ENCODE results near the gene NBPF20. TPM values are rescaled to one million over a fixed set of nuclear protein-coding genes. Genes with fewer than 3 reads are reported as not detected.
A peak's percentile ranks its signal among the peaks of the same experiment; 100 is the strongest.
"Not testable (repeated sequence)": the region's sequence is repeated elsewhere in the genome, so short reads cannot be mapped to it uniquely, and the experiment has no call there.

The NBPF20 gene
- total and polyA plus RNA-seq, 2 of the 8 experiments (the other 6 are each of a cell fraction or from before 2014, with no cell fraction given), result 0.37 to 0.42 TPM

DNA sequence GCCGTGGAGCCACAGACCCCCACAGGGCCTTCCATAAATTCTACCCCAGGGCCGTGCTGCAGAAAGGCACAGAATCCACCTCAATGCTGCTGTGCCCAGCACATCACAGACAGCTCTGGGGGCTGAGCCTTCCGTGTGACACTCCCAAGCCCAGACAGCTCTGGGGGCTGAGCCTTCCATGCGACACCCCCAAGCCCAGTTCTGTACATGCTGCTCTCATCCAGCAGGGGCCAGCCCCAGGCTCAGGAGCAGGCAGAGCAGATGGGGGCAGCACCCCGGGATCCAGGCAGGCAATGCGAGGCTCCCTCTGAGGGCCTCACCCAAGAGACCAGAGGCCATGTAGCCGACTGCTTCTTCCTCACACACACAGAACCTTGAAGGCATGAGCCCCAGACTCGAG, 27.1 kb upstream of the NBPF20 start:
- H2BK20ac ChIP-seq (ENCODE audit: low read length); H2BK12ac ChIP-seq (ENCODE audit: low read depth, low read length); H3K4me3 ChIP-seq (ENCODE audit: extremely low read depth in 1 of 4, insufficient read depth in 2 of 4, low read depth in 3 of 4, low read length in 4 of 4); DNase-seq (ENCODE audit: low read depth in 1 of 2, low spot score in 2 of 2); H3K79me2 ChIP-seq (ENCODE audit: control insufficient read depth in 1 of 2, insufficient read depth in 2 of 2, low read length in 2 of 2); H3K4me1 ChIP-seq (replicated peaks in 1 of 4; ENCODE audit: control insufficient read depth in 3 of 4, insufficient read depth in 4 of 4, low read length in 3 of 4); H3K23me2 ChIP-seq (ENCODE audit: low read depth, low read length); H3K14ac ChIP-seq (ENCODE audit: insufficient read length); H3K18ac ChIP-seq (ENCODE audit: extremely low read depth, low read length); H2AK5ac ChIP-seq (ENCODE audit: low read depth, low read length); H4K20me1 ChIP-seq (replicated peaks in 1 of 2; ENCODE audit: control insufficient read depth in 1 of 2, insufficient read depth in 2 of 2, low read length in 2 of 2); H4K5ac ChIP-seq (ENCODE audit: insufficient read length, low read depth, low read length); H3K27ac ChIP-seq (ENCODE audit: low read depth, low read length); FAIRE-seq; H3K36me3 ChIP-seq (ENCODE audit: control insufficient read depth in 2 of 4, insufficient read depth in 4 of 4, low read length in 3 of 4); H3K9me3 ChIP-seq (ENCODE audit: insufficient read depth in 2 of 2, low read depth in 1 of 2, low read length in 1 of 2); H3K56ac ChIP-seq (replicated peaks; ENCODE audit: insufficient read length, low read depth, low read length); H3K4me2 ChIP-seq (ENCODE audit: insufficient read depth in 1 of 2, low read depth in 2 of 2, low read length in 2 of 2); H3K79me1 ChIP-seq (ENCODE audit: low read depth, low read length); H4K91ac ChIP-seq (replicated peaks; ENCODE audit: insufficient read length, low read length); H3K9ac ChIP-seq (replicated peaks in 1 of 4; ENCODE audit: extremely low read depth in 1 of 4, low read depth in 3 of 4, low read length in 3 of 4); H2BK5ac ChIP-seq (ENCODE audit: low read depth, low read length); H2BK15ac ChIP-seq (ENCODE audit: low read length); POLR2A ChIA-PET (ENCODE audit: partially characterized antibody); CTCF ChIA-PET (ENCODE audit: partially characterized antibody); H4K8ac ChIP-seq (ENCODE audit: extremely low read depth, insufficient read depth, low read length); H2AFZ ChIP-seq (ENCODE audit: low read length); H2BK120ac ChIP-seq (replicated peaks; ENCODE audit: low read depth, low read length); H3K4ac ChIP-seq (replicated peaks; ENCODE audit: insufficient read length, low read depth, low read length); H3K23ac ChIP-seq (ENCODE audit: insufficient read length): not testable (repeated sequence)
- peaks cover 10 to 21% (median 14%) of the 10 kb centered on the region in 4 experiments; a peak in 6 of 7 replicates for H3K27me3 ChIP-seq (replicated peaks in 1 of 4; ENCODE audit: control insufficient read depth in 3 of 4, extremely low read depth in 1 of 4, insufficient read depth in 3 of 4, low read length in 3 of 4)
- 57% methylated on average over 2 of the region's 8 CpGs; no CpG with 5 or more reads in 1 of the 2 experiments for WGBS, 2 experiments (ENCODE audit: extremely low coverage in 1 of 2, insufficient coverage in 1 of 2, insufficient read length in 1 of 2, insufficient replicate concordance in 2 of 2, low coverage in 1 of 2, low lambda C conversion rate in 2 of 2, missing lambda C conversion rate in 1 of 2)

DNA sequence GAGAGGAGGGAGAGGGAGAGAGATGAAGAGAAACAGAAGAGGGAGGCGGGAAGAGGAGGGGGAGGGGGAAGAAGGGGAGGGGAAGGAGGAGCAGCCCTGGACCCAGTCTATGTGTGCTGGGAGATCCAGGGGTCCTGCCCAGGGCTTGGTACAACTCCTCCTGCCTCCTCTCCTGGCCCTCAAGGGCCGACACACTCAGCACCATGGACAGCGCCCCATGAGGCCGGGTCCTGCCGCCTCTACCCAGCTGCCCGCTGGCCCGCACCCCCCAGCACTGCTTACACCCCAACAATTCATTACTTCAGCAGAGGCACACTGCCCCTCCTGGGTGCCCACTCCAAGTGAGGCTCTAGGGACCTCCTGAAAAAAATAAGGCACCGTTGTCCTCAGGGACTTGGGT, 26.5 kb upstream of the NBPF20 start:
- H3K4ac ChIP-seq (replicated peaks; ENCODE audit: insufficient read length, low read depth, low read length); H4K8ac ChIP-seq (ENCODE audit: extremely low read depth, insufficient read depth, low read length); H3K9ac ChIP-seq (replicated peaks in 1 of 4; ENCODE audit: extremely low read depth in 1 of 4, low read depth in 3 of 4, low read length in 3 of 4); H3K23ac ChIP-seq (ENCODE audit: insufficient read length); CTCF ChIA-PET (ENCODE audit: partially characterized antibody); H4K20me1 ChIP-seq (replicated peaks in 1 of 2; ENCODE audit: control insufficient read depth in 1 of 2, insufficient read depth in 2 of 2, low read length in 2 of 2); H4K91ac ChIP-seq (replicated peaks; ENCODE audit: insufficient read length, low read length); H3K4me3 ChIP-seq (ENCODE audit: extremely low read depth in 1 of 4, insufficient read depth in 2 of 4, low read depth in 3 of 4, low read length in 4 of 4); H4K5ac ChIP-seq (ENCODE audit: insufficient read length, low read depth, low read length); H3K18ac ChIP-seq (ENCODE audit: extremely low read depth, low read length); H3K27ac ChIP-seq (ENCODE audit: low read depth, low read length); H3K14ac ChIP-seq (ENCODE audit: insufficient read length); H2BK5ac ChIP-seq (ENCODE audit: low read depth, low read length); H2AK5ac ChIP-seq (ENCODE audit: low read depth, low read length); H3K56ac ChIP-seq (replicated peaks; ENCODE audit: insufficient read length, low read depth, low read length); H3K23me2 ChIP-seq (ENCODE audit: low read depth, low read length); H3K79me2 ChIP-seq (ENCODE audit: control insufficient read depth in 1 of 2, insufficient read depth in 2 of 2, low read length in 2 of 2); H3K9me3 ChIP-seq (ENCODE audit: insufficient read depth in 2 of 2, low read depth in 1 of 2, low read length in 1 of 2); H3K79me1 ChIP-seq (ENCODE audit: low read depth, low read length); H2BK120ac ChIP-seq (replicated peaks; ENCODE audit: low read depth, low read length); H3K4me2 ChIP-seq (ENCODE audit: insufficient read depth in 1 of 2, low read depth in 2 of 2, low read length in 2 of 2); H3K36me3 ChIP-seq (ENCODE audit: control insufficient read depth in 2 of 4, insufficient read depth in 4 of 4, low read length in 3 of 4); H2AFZ ChIP-seq (ENCODE audit: low read length); H2BK12ac ChIP-seq (ENCODE audit: low read depth, low read length); POLR2A ChIA-PET (ENCODE audit: partially characterized antibody); H2BK15ac ChIP-seq (ENCODE audit: low read length); H3K4me1 ChIP-seq (replicated peaks in 1 of 4; ENCODE audit: control insufficient read depth in 3 of 4, insufficient read depth in 4 of 4, low read length in 3 of 4); FAIRE-seq; H2BK20ac ChIP-seq (ENCODE audit: low read length): not testable (repeated sequence)
- H3K27me3 ChIP-seq (replicated peaks in 1 of 4; ENCODE audit: control insufficient read depth in 3 of 4, extremely low read depth in 1 of 4, insufficient read depth in 3 of 4, low read length in 3 of 4), result peaks cover 10 to 21% (median 14%) of the 10 kb centered on the region in 4 experiments; a peak in 6 of 7 replicates
- peak in 1 of 2 experiments; percentile 80 for DNase-seq (ENCODE audit: low read depth in 1 of 2, low spot score in 2 of 2)
- 0% methylated on average over 1 of the region's 8 CpGs; no CpG with 5 or more reads in 1 of the 2 experiments for WGBS, 2 experiments (ENCODE audit: extremely low coverage in 1 of 2, insufficient coverage in 1 of 2, insufficient read length in 1 of 2, insufficient replicate concordance in 2 of 2, low coverage in 1 of 2, low lambda C conversion rate in 2 of 2, missing lambda C conversion rate in 1 of 2)
